ENCODE measurements around the gene UBXN11.

The UBXN11 gene

DNA sequence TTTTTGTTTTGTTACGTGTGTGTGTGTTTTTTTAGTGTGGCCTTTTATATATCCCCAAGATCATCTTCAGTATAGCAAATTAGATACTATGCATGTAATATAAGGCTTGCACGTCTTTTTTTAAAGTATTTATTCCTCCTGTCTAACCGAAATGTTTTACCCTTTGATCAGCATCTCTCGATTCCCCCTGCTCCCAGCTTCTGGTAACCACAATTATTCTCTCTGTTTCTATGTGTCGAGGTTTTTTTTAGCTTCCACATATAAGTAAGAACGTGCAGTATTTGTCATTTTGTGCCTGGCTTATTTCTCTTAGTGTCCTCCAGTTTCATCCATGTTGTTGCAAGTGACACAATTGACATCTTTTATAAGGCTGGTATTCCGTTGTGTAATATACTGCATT is 53.7 kb downstream of the UBXN11 start:
- no peak for TF ChIP-seq CTCF (IDR thresholded peaks at IDR 0.05)

DNA sequence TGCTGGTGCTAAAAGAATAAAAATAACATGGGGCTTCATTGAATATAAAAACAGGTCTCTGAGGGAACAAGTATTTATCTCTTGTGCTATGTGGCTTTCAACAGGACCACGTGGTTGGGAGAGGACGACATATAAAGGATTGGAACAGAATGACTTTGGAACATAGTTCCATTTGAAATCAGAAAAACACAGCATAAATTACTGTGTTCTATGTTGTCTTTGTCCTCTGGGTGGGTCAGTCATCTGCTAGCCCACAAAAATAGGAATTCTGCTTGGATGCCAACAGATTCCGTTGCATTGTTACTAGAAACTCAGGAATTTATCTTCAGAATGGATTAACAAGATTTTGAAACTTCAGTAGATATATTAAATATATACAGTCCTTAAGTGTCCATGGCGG is 66.5 kb downstream of the UBXN11 start:
- no peak for TF ChIP-seq CTCF (IDR thresholded peaks at IDR 0.05)

GRCh38 chr1:26237230-26237966 is 69.0 kb downstream of the UBXN11 start:
- TF ChIP-seq CTCF (IDR thresholded peaks at IDR 0.05) = no peak

GRCh38 chr1:26234644-26235370 is 71.6 kb downstream of the UBXN11 start:
- no peak for TF ChIP-seq CTCF (IDR thresholded peaks at IDR 0.05)

GRCh38 chr1:26233903-26234643 is 72.4 kb downstream of the UBXN11 start, which contains the start of gene CEP85:
Gene CEP85 (plus strand): TSS chr1:26234200. CDS start chr1:26239784, 5,584 bp downstream.
- peak; percentile 62 for TF ChIP-seq CTCF (IDR thresholded peaks at IDR 0.05)
